GM20000 (cell line): ENCODE measurements around the gene PWWP2B.

Experiments
- DNase-seq: peaks from one replicate; pipeline ENCODE4 v3.0.0; 2012; ENCODE audit warnings: low spot score
- TF ChIP-seq, protein P1 (sequence below): IDR thresholded peaks from 2 replicates; pipeline ENCODE4 v1.5.1; 2012; ENCODE audit warnings: mild to moderate bottlenecking, control low read depth; ENCODE audit errors: extremely low read depth, missing control alignments

Gene PWWP2B

DNA sequence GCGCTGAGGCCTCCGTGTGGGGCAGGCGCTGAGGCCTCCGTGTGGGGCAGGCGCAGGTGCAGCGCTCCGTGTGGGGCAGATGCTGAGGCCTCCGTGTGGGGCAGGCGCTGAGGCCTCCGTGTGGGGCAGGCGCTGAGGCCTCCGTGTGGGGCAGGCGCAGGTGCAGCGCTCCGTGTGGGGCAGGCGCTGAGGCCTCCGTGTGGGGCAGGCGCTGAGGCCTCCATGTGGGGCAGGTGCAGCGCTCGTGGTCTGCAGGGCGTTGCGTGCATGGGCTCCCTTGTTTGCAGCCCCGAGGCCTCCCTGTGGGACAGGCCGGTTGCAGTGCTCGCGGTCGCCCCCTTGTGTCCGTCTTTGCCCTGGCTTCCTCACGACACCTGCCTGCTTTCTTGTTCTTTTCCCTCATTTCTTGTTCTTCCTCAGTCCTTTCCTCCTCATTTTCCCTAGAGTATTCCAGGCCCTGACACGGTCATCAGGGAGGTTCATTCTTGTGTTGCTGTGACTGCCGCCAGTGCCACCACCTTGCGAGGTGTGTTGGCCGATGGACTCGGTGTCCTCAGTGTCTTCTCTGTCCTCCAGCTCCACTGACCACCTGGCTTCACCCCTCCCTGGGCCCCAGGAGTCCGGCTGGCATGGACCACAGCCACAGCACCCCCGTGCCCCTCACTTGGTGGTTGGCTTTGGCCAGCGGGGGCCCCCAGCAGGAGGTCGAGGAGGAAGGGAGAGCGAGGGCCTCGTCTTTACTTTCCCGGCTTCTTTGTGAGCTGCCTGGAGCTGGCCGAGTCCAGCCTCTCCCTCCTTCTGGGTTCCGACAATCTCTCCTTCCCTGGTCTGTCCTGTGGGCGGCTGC is 44.3 kb upstream of the PWWP2B start:
- TF ChIP-seq, protein P1, sequence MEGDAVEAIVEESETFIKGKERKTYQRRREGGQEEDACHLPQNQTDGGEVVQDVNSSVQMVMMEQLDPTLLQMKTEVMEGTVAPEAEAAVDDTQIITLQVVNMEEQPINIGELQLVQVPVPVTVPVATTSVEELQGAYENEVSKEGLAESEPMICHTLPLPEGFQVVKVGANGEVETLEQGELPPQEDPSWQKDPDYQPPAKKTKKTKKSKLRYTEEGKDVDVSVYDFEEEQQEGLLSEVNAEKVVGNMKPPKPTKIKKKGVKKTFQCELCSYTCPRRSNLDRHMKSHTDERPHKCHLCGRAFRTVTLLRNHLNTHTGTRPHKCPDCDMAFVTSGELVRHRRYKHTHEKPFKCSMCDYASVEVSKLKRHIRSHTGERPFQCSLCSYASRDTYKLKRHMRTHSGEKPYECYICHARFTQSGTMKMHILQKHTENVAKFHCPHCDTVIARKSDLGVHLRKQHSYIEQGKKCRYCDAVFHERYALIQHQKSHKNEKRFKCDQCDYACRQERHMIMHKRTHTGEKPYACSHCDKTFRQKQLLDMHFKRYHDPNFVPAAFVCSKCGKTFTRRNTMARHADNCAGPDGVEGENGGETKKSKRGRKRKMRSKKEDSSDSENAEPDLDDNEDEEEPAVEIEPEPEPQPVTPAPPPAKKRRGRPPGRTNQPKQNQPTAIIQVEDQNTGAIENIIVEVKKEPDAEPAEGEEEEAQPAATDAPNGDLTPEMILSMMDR: peak; percentile 76
- DNase-seq: peak; percentile 92

DNA sequence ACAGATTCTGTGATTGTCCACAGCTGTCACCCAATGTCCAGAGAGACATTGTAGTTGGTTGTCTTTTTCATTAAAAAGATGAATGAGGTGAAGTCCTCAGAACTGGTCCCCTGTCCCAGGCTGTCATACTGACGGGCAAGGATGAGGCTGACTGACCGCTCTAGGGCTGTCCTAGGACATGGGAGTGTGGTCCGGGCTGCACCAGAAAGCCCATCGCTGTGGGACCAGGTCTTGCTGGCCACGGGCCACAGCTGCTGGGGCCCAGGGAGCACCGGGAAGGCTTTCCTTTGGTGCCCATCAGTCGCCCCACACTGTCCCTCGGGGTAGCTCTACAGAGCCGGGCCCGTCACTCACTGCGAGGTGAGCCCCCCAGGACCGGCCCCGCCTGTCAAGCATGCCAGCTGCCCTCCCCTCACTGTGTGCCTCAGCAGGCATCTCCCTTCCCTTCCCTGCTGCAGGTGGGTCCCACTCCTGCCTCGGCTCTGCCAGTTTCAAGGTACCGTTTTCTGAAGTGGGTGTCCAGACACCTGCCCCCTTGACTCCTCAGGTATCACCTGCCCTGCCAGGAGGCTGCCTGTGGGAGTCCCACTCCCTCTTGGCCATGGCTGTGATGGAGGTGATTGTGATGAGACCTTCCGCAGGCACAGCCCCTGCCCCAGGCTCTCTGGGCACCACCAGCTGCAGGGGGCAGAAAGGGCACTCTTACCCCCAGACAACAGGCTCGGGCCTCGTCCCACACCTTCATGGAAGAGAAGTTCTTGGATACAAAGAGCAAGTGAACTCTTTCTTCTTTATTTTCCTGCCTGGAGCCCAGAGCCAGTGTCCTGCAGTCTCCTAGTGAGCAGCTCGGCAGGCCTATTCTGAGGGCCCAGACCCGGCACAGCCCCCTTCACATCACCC is 43.3 kb upstream of the PWWP2B start:
- no peak for DNase-seq
- TF ChIP-seq, protein P1: no peak

DNA sequence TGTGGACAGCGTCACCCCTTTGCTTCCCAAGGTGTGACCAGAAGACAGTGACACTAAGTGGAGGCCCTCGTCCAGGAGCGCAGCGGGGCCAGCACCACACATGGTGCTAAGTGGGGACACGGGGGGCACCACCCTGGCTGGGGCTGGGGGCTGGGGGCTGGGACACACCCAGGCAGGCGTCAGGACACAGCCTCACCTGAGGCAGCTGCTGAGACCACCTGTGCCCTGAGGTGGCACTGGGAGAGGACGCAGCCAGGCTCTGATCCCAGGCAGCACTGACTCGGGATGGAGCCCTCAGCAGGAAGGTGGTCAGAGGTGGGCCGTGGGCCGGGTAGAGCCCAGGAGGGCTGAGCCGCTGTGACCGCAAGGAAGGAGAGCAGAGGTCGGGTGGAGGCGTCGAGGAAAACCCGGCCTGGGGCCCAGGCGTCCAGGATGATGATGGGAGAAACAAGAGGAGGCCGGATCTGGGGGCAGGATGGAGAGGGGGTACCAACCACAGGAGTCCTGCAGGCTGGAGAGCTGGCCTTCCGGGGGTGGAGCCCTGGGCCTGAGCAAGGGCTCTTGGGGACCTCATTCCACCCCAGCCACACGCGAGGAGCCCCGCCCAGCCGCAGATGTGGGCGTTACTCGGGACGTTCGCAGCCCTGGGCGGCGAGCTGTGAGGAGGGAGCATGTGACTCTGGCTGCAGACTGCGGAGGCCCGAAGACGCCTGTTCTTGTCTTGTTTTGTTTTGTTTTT is 42.5 kb upstream of the PWWP2B start:
- TF ChIP-seq, protein P1: no peak

DNA sequence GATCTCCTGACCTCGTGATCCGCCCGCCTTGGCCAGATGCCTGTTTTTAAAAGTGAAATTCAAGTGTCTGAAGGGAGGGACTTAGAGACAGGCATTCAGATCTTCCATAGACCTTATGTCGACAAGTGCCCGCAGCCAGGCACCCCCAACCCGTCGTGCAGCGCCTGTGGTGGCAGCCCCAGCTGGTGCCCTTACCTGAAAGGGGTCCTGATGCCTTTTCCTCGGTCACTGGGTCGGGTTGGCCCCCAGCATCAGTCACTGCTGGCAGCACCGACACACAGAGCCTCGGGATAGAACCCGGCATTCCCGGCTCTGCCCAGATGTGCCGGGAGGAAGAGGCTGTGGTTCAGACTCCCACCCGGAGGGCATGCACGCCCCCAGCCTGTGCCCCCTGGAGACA is 41.7 kb upstream of the PWWP2B start:
- DNase-seq: no peak
- TF ChIP-seq, protein P1: no peak

More for the DNA sequence above, 42.5 kb upstream of the PWWP2B start:
- DNase-seq: no peak

DNA sequence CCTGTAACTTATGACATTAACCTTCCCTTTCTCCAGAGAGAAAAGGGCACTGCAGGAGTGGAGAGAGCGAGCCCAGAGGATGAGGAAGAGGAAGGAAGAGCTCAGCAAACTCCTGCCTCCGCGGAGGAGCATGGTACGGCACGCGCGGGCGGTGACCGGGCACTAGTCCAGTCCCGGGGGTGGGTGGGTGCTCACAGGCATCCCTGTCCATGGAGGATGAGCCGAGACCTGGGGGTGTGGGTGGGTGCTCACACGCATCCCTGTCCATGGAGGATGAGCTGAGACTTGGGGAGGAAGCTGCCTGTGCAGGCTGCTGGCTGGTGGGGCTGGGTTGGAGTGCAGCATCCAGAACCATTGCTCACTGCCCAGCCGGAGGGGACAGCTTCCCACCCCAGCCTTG is 41.2 kb upstream of the PWWP2B start:
- TF ChIP-seq, protein P1: no peak
- DNase-seq: no peak

DNA sequence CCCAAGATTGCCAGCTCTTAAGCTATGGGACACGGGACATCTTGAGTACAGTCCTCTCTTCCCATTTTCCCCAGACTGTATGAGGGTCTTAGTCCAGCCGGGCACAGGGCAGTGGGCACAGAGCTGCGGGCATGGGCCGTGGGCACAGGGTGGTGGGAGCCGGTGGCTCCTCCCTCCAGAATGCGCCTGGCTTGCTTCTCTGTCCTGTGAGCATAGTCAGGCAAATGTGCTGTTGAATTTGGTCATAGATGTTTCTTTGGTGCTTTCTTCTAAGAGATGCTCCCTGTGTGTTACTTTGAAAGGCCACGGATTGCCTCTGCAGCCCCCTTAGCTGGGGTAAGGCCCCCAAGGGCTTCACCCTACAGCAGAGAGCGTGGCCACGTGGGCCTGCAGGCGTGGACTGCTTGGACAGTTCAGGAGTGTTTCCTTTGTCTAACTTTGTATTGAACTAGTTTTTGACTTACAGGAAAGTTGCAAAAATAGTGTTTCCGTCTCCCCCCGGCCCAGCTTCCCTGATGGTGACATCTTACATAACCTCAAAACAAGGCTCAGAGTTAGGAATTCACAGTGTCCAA is 40.3 kb upstream of the PWWP2B start:
- no peak for DNase-seq
- TF ChIP-seq, protein P1: no peak
